Measurements from ENCODE around the gene FGF22. TPM values are rescaled to one million over a fixed set of nuclear protein-coding genes. Genes with fewer than 3 reads are reported as not detected.

Gene FGF22
- total and polyA plus RNA-seq, 2 donors from 2014 or later: 0.19 to 0.71 TPM

DNA sequence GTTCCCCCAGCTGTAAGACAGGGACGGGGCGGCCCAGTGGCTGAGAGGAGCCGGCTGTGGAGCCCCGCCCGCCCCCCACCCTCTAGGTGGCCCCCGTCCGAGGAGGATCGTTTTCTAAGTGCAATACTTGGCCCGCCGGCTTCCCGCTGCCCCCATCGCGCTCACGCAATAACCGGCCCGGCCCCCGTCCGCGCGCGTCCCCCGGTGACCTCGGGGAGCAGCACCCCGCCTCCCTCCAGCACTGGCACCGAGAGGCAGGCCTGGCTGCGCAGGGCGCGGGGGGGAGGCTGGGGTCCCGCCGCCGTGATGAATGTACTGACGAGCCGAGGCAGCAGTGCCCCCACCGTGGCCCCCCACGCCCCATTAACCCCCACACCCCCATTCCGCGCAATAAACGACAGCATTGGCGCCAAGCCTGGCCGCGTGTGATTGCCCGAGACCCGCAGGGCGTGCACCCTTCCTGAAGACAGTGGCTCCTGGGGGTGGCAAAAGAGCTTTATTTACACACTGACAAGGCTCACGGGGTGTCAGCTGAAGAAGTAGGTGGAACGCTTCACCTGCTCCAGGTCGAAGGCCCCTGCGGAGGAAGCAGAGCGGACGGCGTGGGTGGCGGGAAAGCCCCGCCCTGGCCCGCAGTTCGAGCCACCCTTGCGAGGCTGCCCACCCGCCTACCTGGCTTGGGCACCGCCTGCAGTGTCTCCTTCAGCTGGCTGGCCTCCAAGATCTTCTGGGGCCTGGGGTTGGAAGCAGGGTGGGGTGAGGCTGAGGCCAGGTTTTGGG lies 22.7 kb upstream of the FGF22 start:
- no peak for FAIRE-seq
- H3K36me3 ChIP-seq (ENCODE audit: control insufficient read depth in 2 of 3, insufficient read depth in 3 of 3, low read length in 3 of 3): no peaks in the 10 kb centered on the region

GRCh38 chr19:617551-618246 lies 22.0 kb upstream of the FGF22 start:
- Histone ChIP-seq H3K4me1 (ENCODE audit: control insufficient read depth in 2 of 3, insufficient read depth in 2 of 3, low read depth in 1 of 3, low read length in 3 of 3) (no peaks in the 10 kb centered on the region), H3K9ac (ENCODE audit: low read length in 3 of 3) (no peak overlapping the region), H3K4me3 (ENCODE audit: low read length in 3 of 3) (no peak overlapping the region), H3K27ac (ENCODE audit: low read depth in 2 of 2, low read length in 2 of 2) (no peak overlapping the region), H3K36me3 (ENCODE audit: control insufficient read depth in 2 of 3, insufficient read depth in 3 of 3, low read length in 3 of 3) (no peaks in the 10 kb centered on the region), H3K9me3 (ENCODE audit: control insufficient read depth in 2 of 3, insufficient read depth in 1 of 3, low read length in 3 of 3) (no peaks in the 10 kb centered on the region), H3K27me3 (ENCODE audit: control insufficient read depth, insufficient read depth, low read length) (no peaks in the 10 kb centered on the region)
- FAIRE-seq (no peak), DNase-seq (no peak)
- intact Hi-C loops (cut with DNase I): no loop called here
- TF ChIP-seq CTCF (IDR thresholded peaks at IDR 0.05; ENCODE audit: borderline replicate concordance, extremely low read depth, insufficient read depth): no peak

More for the DNA sequence above, 22.7 kb upstream of the FGF22 start:
- no peak for TF ChIP-seq CTCF (IDR thresholded peaks at IDR 0.05; ENCODE audit: borderline replicate concordance, extremely low read depth, insufficient read depth)
- Histone ChIP-seq H3K9me3 (ENCODE audit: control insufficient read depth in 2 of 3, insufficient read depth in 1 of 3, low read length in 3 of 3) (no peaks in the 10 kb centered on the region), H3K4me1 (ENCODE audit: control insufficient read depth in 2 of 3, insufficient read depth in 2 of 3, low read depth in 1 of 3, low read length in 3 of 3) (no peaks in the 10 kb centered on the region), H3K9ac (ENCODE audit: low read length in 3 of 3) (no peak overlapping the region), H3K4me3 (ENCODE audit: low read length in 3 of 3) (no peak overlapping the region), H3K27ac (ENCODE audit: low read depth in 2 of 2, low read length in 2 of 2) (no peak overlapping the region), H3K27me3 (ENCODE audit: control insufficient read depth, insufficient read depth, low read length) (no peaks in the 10 kb centered on the region)
- intact Hi-C loops (cut with DNase I): no loop called here
- peak in 1 of 5 donors; percentile 78 for DNase-seq

- Histone ChIP-seq H3K36me3 (ENCODE audit: control insufficient read depth in 2 of 3, insufficient read depth in 3 of 3, low read length in 3 of 3) (no peaks in the 10 kb centered on the region), H3K9ac (ENCODE audit: low read length in 3 of 3) (no peak overlapping the region), H3K9me3 (ENCODE audit: control insufficient read depth in 2 of 3, insufficient read depth in 1 of 3, low read length in 3 of 3) (no peaks in the 10 kb centered on the region), H3K4me1 (ENCODE audit: control insufficient read depth in 2 of 3, insufficient read depth in 2 of 3, low read depth in 1 of 3, low read length in 3 of 3) (no peaks in the 10 kb centered on the region), H3K27ac (ENCODE audit: low read depth in 2 of 2, low read length in 2 of 2) (no peak overlapping the region), H3K27me3 (ENCODE audit: control insufficient read depth, insufficient read depth, low read length) (no peaks in the 10 kb centered on the region), H3K4me3 (ENCODE audit: low read length in 3 of 3) (no peak overlapping the region)
- TF ChIP-seq CTCF (IDR thresholded peaks at IDR 0.05; ENCODE audit: borderline replicate concordance, extremely low read depth, insufficient read depth): no peak
- FAIRE-seq (no peak), DNase-seq (no peak)
- intact Hi-C loops (cut with DNase I): no loop called here
Measured at GRCh38 chr19:618247-618619, 21.4 kb upstream of the FGF22 start.

All from kidney (tissue), 14 donors.